HG02884 (cell line): ENCODE data around the gene ZNF646.

Experiments used
- ATAC-seq: cut with Tn5 transposase; IDR thresholded peaks from one replicate; pipeline ENCODE4 v1.9.1; 2021; ENCODE audit warnings: mild to moderate bottlenecking, moderate library complexity; ENCODE audit not compliant: unreplicated experiment

ZNF646 gene

DNA sequence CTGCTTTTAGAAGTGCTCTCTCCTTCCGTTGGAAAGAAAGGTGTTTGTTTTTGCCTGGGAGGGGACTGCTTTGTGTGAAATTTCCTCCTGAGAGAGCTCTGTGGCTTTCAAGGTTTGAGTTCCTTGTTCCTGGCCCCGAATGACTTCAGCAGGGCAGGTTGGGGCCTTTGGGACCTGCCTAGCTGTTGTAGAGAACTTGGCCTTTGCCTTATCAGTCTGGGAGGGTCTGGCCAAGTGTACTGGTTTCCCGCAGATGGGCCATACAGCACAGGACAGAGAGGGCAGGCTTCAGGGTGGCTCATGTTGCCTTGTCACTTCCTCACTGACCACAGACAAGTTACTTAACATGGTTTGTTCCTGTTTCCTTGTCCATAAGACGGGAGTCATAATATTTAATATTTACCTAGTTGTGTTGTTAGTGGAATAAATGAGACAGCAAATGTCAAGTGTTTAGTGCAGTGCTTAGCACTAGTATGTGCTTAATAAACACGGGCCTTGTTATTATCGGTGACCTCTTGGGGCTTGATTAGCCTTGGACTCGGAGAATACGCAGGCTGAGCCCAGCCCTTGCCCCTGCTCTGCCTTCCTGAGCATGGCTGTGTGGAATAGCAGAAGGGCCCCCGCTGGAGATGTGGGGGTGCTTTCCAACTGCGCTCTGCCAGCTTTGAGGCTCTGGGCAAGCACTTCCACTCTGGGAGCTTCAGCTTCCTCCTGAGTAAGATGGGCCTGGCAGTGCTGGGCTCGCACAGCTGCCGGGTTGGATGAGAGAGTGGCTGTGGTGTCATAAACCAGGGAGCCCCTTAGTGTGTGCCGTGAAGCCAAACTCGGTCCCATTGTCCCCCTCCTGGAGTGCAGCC is 54.7 kb downstream of the ZNF646 start:
- no peak for ATAC-seq

DNA sequence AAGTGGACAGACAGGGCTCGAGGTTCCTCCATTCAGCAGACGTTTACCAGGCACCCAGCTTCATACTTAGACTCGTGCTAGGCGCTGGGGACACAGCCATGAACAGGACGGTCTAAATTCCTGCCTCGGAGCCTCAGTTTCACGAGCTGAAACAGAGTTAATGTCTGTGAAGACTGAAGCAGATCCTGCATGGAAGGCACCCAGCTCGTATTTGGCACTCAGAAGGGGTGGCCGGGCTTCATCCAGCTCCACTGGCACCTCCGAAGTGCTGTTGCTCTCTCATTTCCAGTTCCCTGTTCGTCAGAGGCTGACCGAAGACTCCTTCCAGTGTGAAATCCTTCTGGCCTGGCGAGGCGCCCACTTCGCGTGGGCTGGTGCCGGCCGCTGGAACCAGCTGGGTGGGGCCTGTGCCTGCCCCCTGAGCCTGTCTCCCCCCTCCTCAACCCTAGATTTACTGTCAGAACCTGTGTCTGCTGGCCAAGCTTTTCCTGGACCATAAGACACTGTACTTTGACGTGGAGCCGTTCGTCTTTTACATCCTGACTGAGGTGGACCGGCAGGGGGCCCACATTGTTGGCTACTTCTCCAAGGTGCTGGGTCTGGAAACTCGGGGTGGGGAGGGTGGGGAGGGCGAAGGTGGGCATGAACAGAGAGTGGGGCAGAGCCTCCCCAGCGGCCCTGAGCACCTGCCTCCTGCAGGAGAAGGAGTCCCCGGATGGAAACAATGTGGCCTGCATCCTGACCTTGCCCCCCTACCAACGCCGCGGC is 55.5 kb downstream of the ZNF646 start:
- no peak for ATAC-seq

DNA sequence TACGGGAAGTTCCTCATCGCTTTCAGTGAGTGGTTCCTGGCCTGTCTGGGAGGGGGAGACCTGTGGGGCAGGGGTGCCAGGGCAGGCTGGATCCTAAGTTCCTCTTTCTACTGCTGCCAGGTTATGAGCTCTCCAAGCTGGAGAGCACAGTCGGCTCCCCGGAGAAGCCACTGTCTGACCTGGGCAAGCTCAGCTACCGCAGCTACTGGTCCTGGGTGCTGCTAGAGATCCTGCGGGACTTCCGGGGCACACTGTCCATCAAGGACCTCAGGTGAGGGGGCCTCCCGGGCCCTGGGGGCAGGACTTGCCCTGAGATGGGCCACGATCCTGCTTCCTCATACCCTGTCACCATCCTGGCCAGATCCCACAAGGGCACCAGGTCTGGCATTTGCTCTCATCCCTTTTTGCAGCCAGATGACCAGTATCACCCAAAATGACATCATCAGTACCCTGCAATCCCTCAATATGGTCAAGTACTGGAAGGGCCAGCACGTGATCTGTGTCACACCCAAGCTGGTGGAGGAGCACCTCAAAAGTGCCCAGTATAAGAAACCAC is 56.2 kb downstream of the ZNF646 start:
- no peak for ATAC-seq

DNA sequence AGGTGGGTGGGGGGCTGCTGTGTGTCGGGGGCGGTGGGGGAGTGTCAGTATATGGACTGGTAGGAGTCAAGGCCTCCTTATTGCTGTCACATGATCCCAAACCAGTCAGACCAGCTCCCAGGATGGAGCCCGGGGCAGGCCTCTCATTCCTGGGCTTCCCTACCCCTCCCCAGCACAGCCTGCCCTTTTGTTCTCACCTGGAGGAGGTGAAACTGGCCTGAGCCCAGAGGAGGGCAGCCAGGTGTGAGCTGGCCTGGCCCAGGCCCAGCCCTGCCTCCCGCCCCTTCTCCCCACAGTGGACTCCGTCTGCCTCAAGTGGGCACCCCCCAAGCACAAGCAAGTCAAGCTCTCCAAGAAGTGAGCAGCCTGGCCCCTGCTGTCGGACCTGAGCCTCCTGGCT is 56.7 kb downstream of the ZNF646 start:
- no peak for ATAC-seq

DNA sequence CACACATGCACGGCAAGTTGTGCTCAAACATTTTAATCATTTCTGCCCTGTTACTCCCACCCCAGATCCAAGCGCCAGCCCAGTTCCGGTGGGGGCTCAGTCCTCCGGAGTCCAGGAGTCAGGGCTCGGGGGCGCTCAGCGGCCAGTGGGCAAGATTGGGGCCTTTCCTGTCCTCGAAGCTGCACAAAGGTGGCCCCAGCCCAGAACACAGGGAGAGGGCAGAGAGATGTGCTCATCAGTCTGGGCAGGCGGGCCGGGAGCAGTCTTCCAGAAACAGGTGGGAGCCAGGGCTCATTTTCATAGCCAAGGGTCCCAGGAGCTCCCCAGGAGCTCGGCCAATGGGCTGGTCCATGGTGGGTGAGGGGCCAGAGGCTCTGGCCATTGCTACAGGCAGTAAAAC is 57.2 kb downstream of the ZNF646 start:
- ATAC-seq, result no peak

DNA sequence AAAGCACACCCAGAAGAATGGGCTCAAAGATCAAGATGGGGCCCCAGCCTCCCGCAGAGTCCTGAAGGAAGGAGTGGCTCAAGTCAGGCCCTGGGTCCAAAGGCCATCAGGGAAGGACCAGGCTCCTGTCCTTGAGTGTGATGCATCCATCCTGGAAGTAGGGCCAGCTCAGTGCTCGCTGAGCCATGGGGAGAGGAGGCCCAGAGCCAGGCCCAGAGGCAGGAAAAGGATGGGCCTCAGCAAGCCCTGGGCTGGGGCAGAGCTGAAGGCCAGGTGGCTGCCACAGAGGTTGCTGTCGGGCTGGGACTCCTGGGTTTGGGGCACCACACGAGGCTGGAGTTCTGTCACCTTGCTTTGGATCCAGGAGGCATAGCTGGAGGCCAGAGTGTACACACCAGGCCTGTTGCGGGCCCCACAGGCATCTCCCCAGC is 57.6 kb downstream of the ZNF646 start:
- ATAC-seq, result no peak

DNA sequence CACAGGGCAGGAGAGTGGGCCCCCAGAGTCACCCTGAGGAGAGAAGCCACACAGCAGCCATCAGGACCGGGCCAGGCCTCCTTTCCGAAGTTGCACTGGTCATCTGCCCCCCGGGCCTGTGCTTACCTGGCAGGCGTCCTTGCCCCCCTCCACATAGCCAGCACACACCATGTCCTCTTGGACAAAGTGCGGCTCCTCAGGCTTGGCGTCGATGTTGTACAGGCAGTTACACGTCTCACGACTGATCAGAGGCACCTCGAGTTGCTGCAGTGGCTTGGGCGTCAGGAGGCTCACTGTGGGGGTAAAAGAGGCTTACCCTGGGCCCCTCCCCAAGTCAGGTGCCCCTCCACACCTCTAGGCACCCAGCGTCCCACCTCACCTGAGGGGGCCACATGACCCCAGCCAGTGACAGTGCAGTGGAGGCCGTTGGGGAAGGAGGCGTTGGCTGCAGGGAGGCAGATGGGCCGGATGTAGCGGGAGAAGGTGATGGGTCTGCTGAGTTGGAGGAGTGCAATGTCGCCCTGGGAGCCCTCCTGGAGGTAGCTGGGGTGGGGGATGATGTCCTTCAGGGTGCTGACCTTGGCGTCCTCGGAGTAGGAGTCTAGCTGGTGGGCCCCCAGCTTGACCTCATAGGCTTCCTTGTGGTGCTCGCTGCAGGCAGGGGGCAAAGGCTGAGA is 58.2 kb downstream of the ZNF646 start:
- no peak for ATAC-seq

DNA sequence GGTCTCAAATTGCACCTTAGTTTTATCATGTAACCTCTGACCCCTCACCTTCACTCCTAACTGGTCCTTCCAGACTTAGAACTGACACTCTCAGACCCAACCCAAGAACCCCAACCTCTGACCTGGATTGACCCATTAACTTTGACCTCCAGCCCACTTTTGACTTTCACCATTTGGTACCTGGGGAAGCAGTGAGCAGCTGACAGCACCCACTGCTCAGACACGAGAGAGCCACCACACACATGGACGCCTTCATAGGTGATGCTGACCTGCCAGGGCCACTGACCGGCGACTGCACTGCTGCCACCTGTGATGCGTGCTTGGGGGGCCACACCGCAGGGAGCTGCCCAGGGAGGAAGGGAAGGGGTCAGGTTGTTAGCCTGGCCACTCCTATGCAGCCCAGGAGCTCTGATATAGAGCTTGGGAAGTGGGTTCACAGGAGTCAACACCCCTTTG is 58.9 kb downstream of the ZNF646 start:
- ATAC-seq, result no peak
